Fibroblast of mammary gland (primary cell): ENCODE measurements around the gene ZNF830.
"Not testable (repeated sequence)": the region's sequence is repeated elsewhere in the genome, so short reads cannot be mapped to it uniquely, and the experiment has no call there.

ENCODE experiments used
- DNase-seq: peaks from one replicate; pipeline ENCODE4 v3.0.0-alpha.2; 2010; ENCODE audit warnings: low read depth
- H3K4me3 ChIP-seq: 2 replicates; pipeline ENCODE4 v1.5.1; 2011; ENCODE audit warnings: low read depth, mild to moderate bottlenecking, low read length, moderate library complexity; ENCODE audit not compliant: control insufficient read depth
- TF ChIP-seq, protein P1 (sequence below): conservative IDR thresholded peaks from 2 replicates; pipeline ENCODE4 v1.5.1; 2011; ENCODE audit warnings: low read depth, low read length, inconsistent platforms; ENCODE audit not compliant: control insufficient read depth, insufficient read depth

Gene ZNF830

DNA sequence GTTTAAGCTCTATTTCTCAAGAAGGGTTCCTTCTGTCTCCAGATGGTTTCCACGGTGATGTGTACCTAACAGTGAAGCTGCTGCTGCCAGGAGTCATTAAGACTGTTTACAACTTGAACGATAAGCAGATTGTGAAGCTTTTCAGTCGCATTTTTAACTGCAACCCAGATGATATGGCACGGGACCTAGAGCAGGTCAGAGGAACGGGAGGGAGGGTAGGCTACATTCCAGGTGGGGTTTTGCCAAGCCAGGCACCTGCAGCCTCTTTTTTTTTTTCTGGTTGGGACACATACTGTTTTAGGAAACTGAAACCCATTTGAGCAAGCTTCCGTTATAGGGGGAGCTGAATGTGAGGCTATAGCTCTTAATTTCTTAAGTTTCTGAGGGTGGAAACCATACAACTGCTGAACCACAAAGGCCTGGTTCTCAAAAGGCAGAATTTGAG, 29.6 kb downstream of the ZNF830 start:
- TF ChIP-seq, protein P1, sequence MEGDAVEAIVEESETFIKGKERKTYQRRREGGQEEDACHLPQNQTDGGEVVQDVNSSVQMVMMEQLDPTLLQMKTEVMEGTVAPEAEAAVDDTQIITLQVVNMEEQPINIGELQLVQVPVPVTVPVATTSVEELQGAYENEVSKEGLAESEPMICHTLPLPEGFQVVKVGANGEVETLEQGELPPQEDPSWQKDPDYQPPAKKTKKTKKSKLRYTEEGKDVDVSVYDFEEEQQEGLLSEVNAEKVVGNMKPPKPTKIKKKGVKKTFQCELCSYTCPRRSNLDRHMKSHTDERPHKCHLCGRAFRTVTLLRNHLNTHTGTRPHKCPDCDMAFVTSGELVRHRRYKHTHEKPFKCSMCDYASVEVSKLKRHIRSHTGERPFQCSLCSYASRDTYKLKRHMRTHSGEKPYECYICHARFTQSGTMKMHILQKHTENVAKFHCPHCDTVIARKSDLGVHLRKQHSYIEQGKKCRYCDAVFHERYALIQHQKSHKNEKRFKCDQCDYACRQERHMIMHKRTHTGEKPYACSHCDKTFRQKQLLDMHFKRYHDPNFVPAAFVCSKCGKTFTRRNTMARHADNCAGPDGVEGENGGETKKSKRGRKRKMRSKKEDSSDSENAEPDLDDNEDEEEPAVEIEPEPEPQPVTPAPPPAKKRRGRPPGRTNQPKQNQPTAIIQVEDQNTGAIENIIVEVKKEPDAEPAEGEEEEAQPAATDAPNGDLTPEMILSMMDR, result no peak
- peak; percentile 6 for DNase-seq
- H3K4me3 ChIP-seq, result no peak overlapping the region

GRCh38 chr17:34991606-34992005, 30.3 kb downstream of the ZNF830 start:
- TF ChIP-seq, protein P1, result no peak
- DNase-seq, result no peak
- no peak overlapping the region for H3K4me3 ChIP-seq

DNA sequence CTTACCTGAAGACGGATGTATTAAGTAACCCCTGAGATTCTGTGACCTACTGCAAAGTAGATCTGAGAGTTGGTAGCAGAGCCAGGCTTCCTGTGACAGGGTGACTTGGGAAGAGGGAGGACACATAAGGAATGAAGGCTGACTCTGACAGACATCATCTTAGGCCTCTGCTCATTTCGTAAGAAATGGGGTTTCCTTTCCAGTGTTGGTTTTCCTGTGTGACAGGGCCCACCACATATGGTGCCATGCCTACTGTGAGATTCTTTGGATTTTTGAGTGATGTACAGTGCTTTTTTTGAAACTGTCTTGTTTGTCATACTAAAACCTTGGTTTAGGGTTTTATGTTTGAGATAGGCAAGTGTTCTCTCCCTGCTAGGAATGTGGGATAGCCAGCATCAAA, 31.7 kb downstream of the ZNF830 start:
- TF ChIP-seq, protein P1, result no peak
- H3K4me3 ChIP-seq, result no peak overlapping the region
- DNase-seq, result no peak

DNA sequence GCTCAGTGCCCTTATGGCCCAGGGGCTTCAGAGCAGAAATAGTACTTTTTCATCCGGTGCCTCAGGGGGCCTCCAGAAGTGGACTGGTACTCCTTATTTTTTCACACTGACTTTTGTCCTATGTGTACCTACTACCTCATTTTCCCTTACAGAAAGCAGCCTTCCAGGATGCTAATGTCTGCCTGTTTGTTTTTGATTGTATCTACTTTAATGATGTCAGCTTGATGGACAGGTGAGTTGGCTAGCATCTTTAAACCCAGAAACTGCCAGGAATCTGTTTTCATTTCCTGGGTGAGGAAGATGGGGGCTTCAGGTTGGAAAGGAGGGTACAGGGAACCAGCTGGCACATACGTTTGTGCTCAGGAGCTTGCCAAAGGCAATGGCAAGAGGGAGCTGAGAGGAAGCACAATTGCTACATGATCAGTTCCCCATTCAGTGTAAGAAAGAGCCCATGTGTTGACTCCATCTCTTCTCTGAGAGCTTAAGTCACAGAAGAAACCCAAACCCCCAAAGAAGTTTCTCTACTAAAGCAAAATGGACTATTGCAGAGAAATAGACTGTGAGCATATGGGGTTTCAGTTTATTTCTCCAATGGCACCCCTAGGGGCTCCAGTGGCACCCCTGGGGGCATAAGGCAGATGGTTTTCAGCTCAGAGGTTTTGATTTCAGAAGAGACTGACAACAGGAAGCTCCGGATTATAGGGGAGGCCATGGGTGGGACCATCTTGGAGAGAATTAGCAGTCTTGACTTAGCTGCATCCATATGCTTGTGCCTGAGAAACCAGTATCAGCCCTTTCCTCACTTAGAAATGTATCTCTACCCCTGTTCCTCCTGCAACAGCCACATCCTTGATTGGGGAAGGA, 35.3 kb downstream of the ZNF830 start:
- no peak overlapping the region for H3K4me3 ChIP-seq
- TF ChIP-seq, protein P1, result no peak
- no peak for DNase-seq

GRCh38 chr17:34997355-34997862, 36.1 kb downstream of the ZNF830 start:
- H3K4me3 ChIP-seq, result no peak overlapping the region
- peak; percentile 62 for DNase-seq
- TF ChIP-seq, protein P1, result no peak

DNA sequence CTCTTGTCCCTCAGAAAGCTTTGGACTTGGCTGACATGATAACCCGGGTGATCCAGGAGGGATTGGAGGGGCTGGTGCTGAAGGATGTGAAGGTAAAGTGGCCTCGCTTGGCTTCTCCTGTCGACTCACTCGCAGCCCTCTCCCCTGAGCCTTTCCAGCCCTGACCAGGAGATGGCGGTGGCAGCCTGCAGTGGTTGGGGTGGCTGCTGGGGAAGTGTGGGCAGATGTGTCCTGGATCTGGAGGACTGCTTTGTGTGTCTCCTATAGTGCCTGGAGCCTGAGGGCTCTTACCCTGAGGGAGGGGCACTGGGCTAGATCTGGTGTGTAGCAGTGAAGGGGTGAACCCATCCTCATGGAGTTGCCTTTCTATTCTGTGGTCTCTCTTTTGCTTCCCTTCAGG, 36.9 kb downstream of the ZNF830 start:
- TF ChIP-seq, protein P1, result peak; percentile 89
- DNase-seq, result peak; percentile 69
- no peak overlapping the region for H3K4me3 ChIP-seq

DNA sequence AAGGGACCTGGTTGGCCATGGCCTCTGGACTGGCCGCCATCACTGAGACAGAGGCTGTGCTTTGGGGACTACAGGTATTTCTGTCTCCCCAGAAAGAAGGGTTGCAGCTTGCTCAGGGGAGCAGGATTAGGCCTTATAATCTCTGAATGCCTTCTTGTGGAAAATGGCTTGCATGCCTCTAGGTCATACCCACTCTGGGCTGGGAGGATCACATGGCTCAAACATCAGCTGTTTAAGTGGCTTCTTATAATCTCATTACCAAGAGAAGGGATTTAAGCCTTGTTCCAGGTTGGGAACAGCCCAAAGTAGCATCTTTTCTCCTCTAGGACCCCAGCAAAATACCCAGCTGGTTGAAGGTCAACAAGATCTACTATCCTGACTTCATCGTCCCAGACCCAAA, 38.1 kb downstream of the ZNF830 start:
- no peak for DNase-seq
- H3K4me3 ChIP-seq, result no peak overlapping the region
- TF ChIP-seq, protein P1, result no peak

GRCh38 chr17:35000965-35001364, 39.6 kb downstream of the ZNF830 start:
- H3K4me3 ChIP-seq, DNase-seq: not testable (repeated sequence)
